HG03565 (cell line): ENCODE measurements around the gene TWIST2.

ENCODE experiments used
- ATAC-seq: cut with Tn5 transposase; IDR thresholded peaks from one replicate; pipeline ENCODE4 v1.9.1; 2021; ENCODE audit warnings: mild to moderate bottlenecking, moderate library complexity; ENCODE audit not compliant: unreplicated experiment

TWIST2 gene

DNA sequence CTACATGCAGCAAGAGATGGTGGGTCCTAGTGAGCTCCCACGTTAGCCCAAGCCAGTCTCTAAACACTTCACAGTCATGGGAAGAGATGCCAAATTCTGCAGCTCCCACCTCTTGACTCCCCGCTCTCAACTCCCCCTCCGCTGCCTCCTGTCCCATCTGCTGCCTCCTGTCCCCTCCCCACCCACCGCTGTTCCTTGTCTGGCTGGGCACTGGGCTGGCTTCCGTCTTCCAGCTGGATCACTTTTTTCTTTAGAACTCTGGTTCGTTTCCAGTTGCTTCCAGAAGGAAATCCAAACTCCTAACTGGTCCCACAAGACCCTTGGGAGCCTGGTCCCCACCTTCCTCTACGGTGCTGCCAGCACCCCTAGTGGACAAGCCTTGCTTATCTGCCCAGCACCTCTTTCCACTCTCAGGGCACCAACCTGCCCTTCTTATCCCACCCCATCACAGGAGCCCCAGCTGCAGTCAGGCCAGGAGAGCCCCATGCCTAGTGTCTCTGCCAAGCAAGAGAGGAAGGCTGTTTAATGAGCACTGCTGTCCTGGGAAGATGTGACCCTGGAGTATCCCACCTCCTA lies 12.1 kb upstream of the TWIST2 start:
- ATAC-seq = no peak

DNA sequence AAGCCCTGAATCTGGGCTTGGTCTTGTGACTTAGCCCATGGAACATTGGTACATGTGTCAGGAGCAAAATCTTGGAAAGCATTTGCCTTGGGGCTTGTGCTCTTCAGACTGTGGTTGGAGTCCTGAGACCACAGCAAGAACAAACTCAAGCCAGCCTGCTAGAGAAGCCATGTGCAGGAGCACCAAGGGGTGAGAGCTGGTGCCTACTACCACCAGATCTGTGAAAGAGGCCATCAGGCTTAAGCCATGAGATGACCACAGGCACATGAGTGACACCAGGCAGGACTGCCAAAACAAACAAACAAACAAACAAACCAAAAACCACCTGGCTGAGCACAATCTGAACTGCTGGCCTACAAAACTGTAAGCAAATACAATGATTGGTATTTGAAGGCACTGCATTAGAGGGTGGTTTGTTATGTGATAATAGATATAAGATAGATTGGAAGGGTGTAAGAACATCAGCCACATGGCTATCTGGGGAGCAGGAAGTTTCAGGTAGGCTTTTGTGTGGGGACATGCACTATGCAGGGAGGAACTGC lies 9.0 kb upstream of the TWIST2 start:
- ATAC-seq = no peak

DNA sequence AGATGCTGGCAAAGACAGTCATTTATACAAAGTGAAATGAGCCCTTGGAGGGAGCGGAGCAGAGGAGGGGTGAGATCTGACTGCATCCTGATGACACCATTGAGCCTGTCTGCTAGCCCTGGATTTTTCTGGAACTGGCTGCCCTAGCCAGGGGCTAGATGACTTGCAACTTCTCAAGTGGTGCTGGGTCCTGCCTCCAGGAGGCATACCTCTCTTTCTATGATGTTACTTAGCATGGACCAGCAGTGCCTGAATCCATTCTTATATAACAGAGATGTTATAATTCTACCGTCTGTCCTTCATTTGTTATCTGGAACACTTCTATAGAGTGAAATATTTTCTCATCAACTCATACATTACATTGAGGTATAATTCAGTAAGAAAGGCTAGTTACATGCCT lies 8.5 kb upstream of the TWIST2 start:
- no peak for ATAC-seq

DNA sequence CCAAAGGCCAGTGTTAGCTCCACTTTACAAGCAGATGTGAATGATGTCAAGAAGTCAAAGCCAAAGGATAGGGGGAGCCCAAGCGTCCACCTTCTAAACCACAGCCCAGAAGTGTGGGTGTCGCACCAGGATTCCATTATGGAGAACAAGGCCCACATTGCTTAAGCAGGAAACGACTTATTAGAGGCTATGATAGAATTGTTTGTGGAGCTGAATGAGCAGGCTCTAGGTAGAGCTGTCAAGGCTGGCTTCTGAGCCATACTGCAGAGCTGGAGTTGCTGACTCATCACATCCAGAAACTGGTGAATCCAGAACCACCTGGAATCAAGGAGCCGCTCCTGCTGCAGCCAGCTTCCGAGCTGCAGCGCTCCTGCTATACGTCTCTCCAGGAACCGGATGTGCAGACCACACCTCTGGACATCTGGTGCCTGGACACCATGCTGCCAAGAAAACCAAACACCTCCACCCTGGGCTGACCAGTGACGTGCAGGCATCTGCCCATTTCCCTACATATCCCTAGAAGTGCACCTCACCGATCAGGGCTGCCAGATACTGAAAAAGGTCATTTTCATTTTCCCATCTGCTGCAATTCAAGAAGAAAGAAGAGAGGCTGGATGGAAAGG lies 6.2 kb upstream of the TWIST2 start:
- no peak for ATAC-seq

DNA sequence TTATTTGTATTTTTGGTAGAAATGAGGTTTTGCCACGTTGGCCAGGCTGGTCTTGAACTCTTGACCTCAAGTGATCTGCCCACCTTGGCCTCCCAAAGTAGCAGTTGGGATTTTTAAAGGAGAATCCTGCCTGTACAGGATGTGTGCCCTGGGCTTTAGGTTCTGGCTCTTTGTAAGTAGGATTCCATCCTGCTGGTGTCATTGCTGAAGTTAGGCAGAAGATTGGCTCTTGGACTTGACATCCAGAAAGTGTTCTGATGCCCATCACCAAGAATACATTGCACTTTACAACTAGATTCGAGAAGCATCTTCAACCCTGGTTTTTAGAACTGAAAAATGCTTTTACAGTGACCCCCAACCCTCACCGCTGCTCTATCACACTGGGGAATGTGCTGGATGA lies 4.4 kb upstream of the TWIST2 start:
- no peak for ATAC-seq

DNA sequence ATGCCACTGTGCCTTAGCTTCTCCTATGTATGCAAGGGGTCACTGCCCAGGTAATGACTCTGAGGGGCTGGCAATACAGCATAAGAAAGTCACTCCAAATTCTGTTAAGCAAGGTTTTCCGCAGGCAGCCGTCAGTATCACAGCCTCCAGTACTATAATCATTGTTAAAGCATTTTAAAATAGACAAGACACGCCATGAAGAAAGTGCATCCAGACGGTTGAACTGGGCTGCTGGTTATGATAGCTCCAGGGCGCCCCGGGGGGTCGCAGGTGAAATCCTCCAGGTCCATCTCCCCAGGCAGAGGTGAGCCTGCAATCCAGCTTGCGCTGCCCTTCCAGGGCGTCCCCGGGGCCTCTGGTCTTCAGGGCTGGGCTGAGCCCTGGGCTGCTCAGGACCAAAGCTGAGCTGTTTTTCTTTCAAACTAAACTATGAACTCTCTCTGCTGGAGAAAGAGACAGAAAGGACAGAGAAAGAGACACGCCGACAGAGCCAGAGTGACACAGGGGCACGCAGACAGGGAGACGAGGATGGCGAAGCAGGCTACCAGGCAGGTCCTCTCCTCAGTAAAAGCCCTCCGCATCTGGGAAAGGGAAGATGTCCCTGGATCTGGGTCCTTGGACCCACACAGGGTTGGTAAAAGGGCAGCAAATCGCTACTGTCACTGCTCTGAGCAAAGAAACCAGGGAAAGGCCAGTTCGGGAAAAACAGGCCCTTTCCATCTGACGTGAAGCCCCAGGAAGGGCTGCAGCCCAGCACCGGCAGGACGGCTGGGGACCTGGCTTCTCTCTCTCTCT lies 2.1 kb upstream of the TWIST2 start:
- ATAC-seq = no peak

DNA sequence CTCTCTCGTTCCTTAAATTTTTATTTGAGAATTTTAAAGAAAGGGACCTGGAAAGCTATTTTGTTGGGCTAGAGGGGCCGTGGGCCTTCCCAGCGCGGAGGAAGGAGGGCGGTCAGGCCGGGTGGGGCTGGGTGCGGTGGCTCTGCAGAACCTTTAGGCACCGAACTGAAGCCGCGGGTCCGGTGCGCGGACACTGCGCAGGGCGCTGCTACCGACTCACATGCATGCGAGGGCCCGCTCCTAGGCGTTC lies 1.6 kb upstream of the TWIST2 start:
- ATAC-seq = no peak

DNA sequence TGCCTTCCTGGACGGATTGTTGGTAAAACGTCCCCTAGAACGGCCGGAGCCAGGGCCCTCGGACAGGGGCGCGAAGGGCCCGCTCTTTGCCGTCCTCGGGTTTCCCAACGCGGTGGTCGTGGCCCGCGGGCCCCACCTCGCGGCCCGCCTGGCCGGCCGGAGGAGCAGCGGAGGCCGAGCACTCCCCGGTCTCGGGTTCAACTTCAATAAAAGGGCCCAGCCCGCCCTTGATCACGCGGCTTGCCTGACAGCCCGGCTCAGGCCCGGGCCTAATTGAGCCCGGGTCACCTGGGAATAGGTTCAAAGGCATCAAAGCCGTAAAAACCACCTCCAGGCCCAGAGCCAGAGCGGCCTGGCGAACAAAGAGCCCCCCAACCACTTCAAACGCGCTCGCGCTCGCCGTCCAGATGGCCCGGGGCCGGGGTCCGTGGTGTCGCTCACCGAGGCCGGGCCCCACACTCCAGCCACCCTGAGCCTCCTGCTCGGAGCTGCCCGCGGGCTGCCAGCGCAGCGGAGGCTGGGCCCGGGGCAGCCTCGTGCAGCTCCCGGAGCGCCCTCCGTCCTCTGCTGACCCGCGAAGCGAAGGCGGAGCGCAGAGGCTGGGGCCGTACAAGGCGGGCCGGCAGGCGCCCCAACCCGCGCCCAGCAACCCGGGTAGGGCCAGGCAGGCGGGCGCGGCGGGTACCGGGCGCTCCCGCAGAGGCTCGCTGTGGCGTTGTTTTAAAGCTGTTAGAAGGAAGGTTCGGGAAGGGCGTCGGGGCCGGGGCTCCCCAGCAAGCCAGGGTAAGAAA lies 1.1 kb upstream of the TWIST2 start:
- ATAC-seq = no peak

DNA sequence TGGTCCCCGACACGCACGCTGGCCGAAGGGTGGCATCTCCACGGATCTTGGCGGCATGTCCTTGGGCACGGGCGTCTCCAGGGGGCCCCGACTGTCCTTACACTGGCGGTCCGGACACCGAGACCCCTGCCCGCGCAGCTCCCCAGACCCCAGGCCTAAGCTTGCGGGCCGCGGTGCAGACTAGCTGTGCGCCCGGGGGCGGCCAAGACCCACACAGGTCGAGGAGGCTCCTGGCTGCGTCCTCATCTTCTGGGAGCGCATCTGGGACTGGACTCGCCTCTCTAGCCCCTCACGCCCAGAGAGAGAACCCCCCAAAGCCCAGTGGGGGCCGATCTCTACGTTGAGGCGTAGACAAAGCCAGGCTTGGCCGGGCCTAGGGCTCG lies 475 bp upstream of the TWIST2 start:
- ATAC-seq = no peak

DNA sequence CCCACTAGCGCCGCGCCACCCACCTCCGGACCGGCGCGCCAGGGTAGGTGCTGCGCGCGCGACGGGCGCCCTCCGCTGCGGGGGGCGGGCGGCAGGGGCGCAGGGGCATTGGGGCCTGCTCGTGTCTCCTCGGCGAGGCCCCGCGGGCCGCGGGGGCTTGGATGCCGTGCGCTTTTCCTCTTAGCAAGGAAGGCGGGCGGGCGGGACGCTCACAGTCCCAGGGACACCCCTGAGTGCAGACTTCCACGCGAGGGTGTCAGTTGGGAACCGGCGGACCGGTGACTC lies 748 bp downstream of the TWIST2 start:
- no peak for ATAC-seq

DNA sequence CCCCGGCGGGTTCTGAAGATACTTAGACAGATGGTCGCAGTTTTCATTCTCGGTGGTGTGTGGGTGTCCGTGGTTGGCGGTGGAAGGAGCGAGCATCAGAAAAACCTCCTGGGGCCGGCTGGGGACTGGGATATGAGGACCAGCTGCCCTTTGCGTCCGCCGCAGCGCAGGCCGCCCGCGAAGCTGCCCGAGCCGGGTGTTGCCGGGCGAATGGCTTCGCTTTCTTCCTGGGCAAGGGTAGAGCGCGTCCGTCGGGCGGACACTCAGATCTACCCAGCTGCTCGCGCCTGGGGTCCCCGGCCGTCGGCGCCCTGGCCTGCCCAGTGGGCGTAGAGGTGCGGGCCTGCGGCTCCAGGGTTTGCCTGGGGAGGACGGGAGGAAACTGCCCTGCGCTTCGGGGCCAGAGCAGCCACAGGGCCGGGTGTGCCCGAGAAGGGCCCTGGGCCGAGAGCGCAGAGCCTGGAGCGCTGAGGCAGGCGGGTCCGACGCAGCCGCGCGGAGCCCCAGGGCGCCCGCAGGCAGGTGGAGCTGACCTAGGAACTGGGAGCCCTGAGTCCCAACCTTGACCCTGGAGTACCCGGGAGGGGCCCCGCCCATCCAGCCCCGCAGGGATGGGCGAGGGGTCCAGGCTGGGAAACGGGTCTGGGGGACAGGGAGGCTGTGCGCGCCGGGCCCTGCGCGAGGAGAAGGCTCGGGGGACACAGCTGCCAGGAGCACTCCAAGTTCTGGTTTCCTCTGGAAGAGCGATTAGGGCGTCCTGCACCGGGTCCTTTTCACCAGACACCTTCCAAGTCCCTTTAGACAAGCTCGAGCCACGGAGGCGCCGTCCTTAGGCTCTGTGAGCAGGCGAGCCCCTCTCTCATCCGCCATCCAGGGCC lies 1.3 kb downstream of the TWIST2 start:
- no peak for ATAC-seq

DNA sequence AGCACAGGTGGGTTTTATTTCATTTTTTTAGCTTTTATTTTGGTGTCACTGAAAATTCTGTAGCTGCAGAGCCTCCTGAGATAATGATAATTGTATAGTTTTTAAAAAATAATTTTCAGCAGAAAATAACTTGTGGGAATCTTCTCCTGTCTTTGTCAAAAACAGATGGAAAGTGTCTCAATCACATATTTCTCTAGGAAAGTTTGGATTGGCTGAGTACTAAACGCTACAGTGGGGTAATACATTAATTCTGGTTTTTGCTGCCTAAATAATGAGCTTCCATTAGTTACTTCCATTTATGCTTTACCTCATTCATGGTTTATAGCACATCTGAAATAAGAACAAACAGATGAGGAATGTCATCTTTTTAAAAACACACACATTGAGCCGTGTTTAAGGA lies 2.2 kb downstream of the TWIST2 start:
- no peak for ATAC-seq

DNA sequence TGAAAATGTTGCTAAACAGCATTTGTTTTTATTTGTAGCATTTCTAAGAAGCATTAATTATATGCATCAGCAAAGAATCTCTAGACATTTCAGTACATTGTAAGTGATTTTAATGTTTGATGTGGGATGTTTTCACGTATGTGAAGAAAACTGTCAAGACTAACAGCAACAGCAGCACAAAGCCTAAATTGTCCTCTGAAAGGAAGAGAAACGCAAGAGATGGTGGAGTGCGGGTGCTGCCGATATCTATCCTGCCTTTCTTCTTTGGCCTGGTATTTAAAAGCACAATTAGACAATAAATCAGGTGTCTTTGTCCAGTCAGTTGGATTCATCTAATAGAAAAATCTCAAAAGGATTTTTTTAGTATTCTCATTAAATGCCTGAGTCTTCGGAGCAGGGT lies 3.1 kb downstream of the TWIST2 start:
- no peak for ATAC-seq

DNA sequence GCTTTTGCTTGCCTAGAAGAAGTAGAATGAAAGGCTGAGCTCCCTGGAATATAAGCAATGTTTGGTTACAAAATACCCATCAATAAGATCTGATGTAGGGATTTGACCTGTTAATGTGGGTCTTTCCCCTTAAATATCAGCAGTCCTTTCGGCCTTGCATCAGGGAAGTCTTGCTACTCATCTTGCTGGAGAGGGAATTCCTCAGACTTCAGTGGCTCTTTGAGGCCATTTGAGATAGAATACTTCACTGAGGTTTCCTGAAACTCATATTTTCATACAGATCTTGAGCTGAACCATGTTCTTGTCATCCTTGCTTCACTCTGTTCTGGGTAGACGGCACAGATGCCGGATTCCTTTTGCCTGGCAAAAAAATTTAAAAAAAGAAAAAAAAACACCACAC lies 3.9 kb downstream of the TWIST2 start:
- ATAC-seq = no peak

DNA sequence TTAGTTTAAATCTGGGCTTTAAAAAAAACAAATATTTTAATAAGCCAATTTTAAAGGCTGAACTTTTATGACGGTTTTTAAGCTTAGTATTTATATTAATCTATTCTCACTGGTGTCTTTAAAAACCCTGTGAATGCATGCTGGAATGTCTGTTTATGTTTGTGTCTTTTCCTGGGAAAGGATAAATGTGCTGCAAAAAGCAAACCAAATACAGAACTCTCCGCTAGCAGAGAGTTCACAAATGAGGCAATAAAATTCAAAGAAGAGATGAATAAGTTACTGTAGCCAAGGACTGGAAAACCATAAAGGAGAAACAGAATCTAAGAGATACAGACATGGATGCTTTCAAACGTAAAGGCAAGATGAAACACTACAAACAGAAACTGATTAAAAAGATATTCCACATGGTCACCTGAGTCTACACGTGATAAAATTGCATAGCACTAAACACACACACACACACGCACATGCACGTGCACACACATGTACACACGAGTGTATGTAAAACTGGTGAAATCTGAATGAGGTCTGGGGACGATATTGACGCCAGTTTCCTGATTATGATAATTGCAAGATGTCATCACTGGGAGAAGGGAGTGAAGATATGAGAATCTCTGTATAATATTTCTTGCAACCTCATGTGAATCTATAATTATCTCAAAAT lies 4.5 kb downstream of the TWIST2 start:
- no peak for ATAC-seq

DNA sequence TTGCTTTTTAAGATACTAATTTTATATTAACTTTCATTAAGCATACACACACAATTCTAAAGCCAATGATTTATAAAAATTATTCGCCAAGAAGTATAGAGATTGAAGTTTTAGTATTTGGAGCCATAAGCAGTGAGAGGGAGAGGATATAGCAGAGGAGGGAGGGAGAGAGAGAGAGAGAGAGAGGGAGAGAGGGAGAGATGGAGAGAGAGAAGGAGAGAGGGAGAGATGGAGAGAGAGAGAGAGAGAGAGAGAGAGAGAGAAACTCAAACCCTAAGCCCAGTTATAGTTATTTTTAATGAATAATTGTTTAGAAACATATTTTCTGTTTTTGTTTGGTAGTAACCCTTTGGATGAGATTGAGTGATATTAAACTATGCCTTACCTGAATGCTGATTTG lies 5.3 kb downstream of the TWIST2 start:
- no peak for ATAC-seq

DNA sequence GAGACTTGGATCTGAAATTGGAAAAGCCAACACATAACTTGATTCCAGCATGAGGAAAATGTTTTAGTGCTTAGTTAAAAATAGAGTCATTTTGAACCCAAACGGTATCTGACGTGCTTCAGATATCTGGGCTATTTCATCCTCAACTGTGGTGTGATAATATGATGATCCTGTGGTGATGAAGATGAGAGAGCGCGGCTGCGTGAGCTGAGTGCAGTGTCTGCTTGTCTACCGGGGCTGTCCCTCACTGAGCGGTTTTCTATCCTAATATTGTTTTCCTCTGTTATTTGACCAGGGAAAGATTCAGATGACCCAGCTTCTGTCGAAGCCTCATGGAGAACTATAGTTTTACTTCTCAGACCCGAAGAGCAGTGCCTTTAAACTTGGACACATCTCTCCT lies 5.8 kb downstream of the TWIST2 start:
- no peak for ATAC-seq

DNA sequence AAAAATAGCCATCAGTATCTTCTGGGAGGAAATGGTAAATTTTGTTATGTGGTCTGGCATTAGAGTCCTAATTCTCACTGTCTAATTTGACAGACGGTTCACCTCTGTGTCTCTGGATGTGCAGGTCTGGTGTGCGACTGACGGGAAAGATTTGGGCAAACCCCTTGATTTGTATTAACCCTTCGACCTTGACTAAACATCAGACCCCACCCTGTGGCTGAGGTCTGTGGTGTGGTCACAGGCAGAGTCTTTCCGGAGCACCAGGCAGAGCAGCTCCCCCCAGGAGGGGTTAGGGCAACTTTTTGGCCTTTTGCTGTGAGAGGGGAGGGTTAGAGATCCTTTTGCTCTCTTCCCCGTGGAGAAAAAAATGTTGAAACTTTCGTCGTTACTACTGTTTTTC lies 6.4 kb downstream of the TWIST2 start:
- ATAC-seq = no peak

DNA sequence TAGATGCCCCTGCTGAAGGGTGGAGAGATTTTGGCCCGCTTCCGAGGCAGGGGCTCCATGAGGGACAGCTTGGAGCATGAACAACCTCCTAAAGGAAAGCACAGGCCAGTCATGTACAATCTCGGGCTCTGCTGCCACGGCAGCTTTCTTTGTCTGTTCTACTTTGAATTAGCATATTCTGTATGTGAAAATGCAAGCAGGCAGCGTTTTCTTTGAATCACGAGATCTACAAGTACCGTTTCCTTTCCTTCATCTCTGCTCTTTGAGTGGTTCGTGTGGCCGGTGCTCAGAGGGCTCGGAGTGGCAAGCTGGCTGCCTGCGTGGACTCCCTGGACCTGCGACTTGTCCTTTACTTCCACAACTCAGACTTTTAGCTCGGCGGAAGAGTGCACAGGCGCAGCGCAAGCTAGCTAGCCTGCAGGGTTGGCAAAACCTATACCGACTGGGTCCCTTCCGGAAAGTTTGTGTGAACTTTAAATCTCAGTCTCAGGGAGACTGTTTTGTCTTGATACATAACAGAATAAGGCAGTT lies 6.9 kb downstream of the TWIST2 start:
- ATAC-seq = no peak

DNA sequence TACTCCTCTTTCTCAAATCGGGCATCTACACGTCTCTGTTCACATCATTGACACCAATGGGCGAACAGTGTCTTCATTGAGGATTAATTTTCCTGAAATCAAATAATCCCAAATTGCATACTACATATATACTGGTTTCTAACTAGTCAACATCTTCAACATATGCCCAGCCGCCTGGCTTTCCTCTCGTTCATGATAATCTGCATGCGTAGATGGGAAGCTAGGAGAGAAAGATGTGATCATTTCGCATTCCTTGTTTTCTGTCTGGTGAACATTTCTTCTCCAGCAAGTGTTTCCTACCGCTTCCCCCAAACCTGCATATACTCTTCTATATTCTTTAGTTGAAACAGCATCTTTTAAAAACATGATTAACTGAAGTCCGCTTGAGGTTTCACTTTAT lies 7.4 kb downstream of the TWIST2 start:
- no peak for ATAC-seq
